Inflammatory macrophage treated with lipopolysaccharide for 4 hours (primary cell): ENCODE measurements around the gene IQSEC1.

Experiments
- DNase-seq: peaks from one replicate; pipeline ENCODE4 v3.0.0-alpha.2; 2020

IQSEC1 gene

GRCh38 chr3:13066834-13067233, 6.4 kb downstream of the IQSEC1 start:
- peak; percentile 39 for DNase-seq

GRCh38 chr3:13066236-13066635, 7.0 kb downstream of the IQSEC1 start:
- DNase-seq: no peak

- peak; percentile 5 for DNase-seq
Measured at GRCh38 chr3:13065727-13066126, 7.5 kb downstream of the IQSEC1 start.

GRCh38 chr3:13064964-13065363, 8.3 kb downstream of the IQSEC1 start:
- DNase-seq: no peak

- DNase-seq: no peak
Measured at GRCh38 chr3:13064159-13064868, 8.9 kb downstream of the IQSEC1 start.

- DNase-seq: no peak
Measured at GRCh38 chr3:13063225-13063624, 10.0 kb downstream of the IQSEC1 start.

GRCh38 chr3:13062647-13063046, 10.6 kb downstream of the IQSEC1 start:
- no peak for DNase-seq

- no peak for DNase-seq
Measured at GRCh38 chr3:13060341-13060910, 12.8 kb downstream of the IQSEC1 start.

GRCh38 chr3:13058346-13059120, 14.7 kb downstream of the IQSEC1 start:
- DNase-seq: no peak

GRCh38 chr3:13057282-13058040, 15.8 kb downstream of the IQSEC1 start:
- no peak for DNase-seq

GRCh38 chr3:13055634-13056033, 17.6 kb downstream of the IQSEC1 start:
- no peak for DNase-seq

- no peak for DNase-seq
Measured at GRCh38 chr3:13054341-13055285, 18.6 kb downstream of the IQSEC1 start.

- DNase-seq: no peak
Measured at GRCh38 chr3:13053893-13054292, 19.3 kb downstream of the IQSEC1 start.

- no peak for DNase-seq
Measured at GRCh38 chr3:13053420-13053819, 19.8 kb downstream of the IQSEC1 start.

- no peak for DNase-seq
Measured at GRCh38 chr3:13052191-13052820, 20.9 kb downstream of the IQSEC1 start.

GRCh38 chr3:13051581-13051980, 21.6 kb downstream of the IQSEC1 start:
- DNase-seq: no peak

GRCh38 chr3:13051066-13051465, 22.2 kb downstream of the IQSEC1 start:
- DNase-seq: no peak

- no peak for DNase-seq
Measured at GRCh38 chr3:13050446-13050845, 22.8 kb downstream of the IQSEC1 start.

GRCh38 chr3:13049400-13049799, 23.8 kb downstream of the IQSEC1 start:
- DNase-seq: no peak

GRCh38 chr3:13047296-13048165, 25.7 kb downstream of the IQSEC1 start:
- peak; percentile 13 for DNase-seq
